HepG2 (cell line): ENCODE measurements around the gene RER1. TPM values are rescaled to one million over a fixed set of nuclear protein-coding genes. Genes with fewer than 3 reads are reported as not detected.

Experiments used
- ASH2L ChIP-seq: fragments of 300-600, 200-600 bp; sonication (generic); IDR thresholded peaks from 2 replicates; pipeline ENCODE4 v1.7.0; 2017; ENCODE audit warnings: low read depth, mild to moderate bottlenecking, moderate library complexity, mixed read lengths, low read length; ENCODE audit not compliant: insufficient read length
- EHMT2 ChIP-seq: fragments of 200-600 bp; sonication (generic); IDR thresholded peaks from 2 replicates; pipeline ENCODE4 v1.7.0; 2017; ENCODE audit warnings: antibody characterized with exemption, low read depth, low read length, borderline replicate concordance
- EZH2 ChIP-seq: conservative IDR thresholded peaks from 2 replicates; pipeline ENCODE4 v1.6.1; 2012; ENCODE audit warnings: mild to moderate bottlenecking, low read depth, low read length, moderate library complexity
- MTA3 ChIP-seq: sonication (generic); formaldehyde crosslinking; IDR thresholded peaks from 2 replicates; pipeline ENCODE4 v1.4.0; 2020; ENCODE audit warnings: missing genetic modification reagents
- NCOA2 ChIP-seq: sonication (generic); formaldehyde crosslinking; IDR thresholded peaks from 2 replicates; pipeline ENCODE4 v1.8.0; 2022; ENCODE audit warnings: inconsistent platforms
- NFKB2 ChIP-seq: sonication (generic); formaldehyde crosslinking; IDR thresholded peaks from 2 replicates; pipeline ENCODE4 v1.4.0; 2020; ENCODE audit warnings: missing genetic modification reagents, borderline replicate concordance
- PAXIP1 ChIP-seq: sonication (generic); formaldehyde crosslinking; conservative IDR thresholded peaks from 2 replicates; pipeline ENCODE4 v1.4.0; 2020; ENCODE audit warnings: mild to moderate bottlenecking, missing genetic modification reagents, moderate library complexity
- PHF5A ChIP-seq: IDR thresholded peaks from one replicate; pipeline ENCODE4 v1.6.1; 2018; ENCODE audit warnings: low read depth, missing genetic modification reagents; ENCODE audit not compliant: unreplicated experiment
- RBM22 ChIP-seq: fragments of 200-400 bp; formaldehyde crosslinking; optimal IDR thresholded peaks from 2 replicates; pipeline ENCODE3; 2017; ENCODE audit warnings: mild to moderate bottlenecking, low read length, moderate library complexity
- SCMH1 ChIP-seq: sonication (generic); formaldehyde crosslinking; IDR thresholded peaks from 2 replicates; pipeline ENCODE4 v1.9.0; 2021; ENCODE audit warnings: missing genetic modification reagents, mild to moderate bottlenecking, borderline replicate concordance
- TRIM22 ChIP-seq: fragments of 450-650 bp; IDR thresholded peaks from 2 replicates; pipeline ENCODE4 v1.6.1; 2017
- U2AF1 ChIP-seq: fragments of 200-400 bp; formaldehyde crosslinking; optimal IDR thresholded peaks from 2 replicates; pipeline ENCODE3; 2017; ENCODE audit warnings: mild to moderate bottlenecking, low read depth, low read length
- ZBTB26 ChIP-seq: IDR thresholded peaks from 2 replicates; pipeline ENCODE4 v1.6.1; 2016; ENCODE audit warnings: missing compliant biosample characterization, missing genetic modification reagents, borderline replicate concordance
- ZNF496 ChIP-seq: sonication (generic); formaldehyde crosslinking; IDR thresholded peaks from 2 replicates; pipeline ENCODE4 v1.8.1; 2023; ENCODE audit warnings: mild to moderate bottlenecking, moderate library complexity, missing genetic modification reagents; ENCODE audit not compliant: insufficient replicate concordance
- ZNF549 ChIP-seq: sonication (generic); formaldehyde crosslinking; IDR thresholded peaks from 2 replicates; pipeline ENCODE4 v1.5.0; 2020; ENCODE audit warnings: missing genetic modification reagents
- ZNF644 ChIP-seq: IDR thresholded peaks from 2 replicates; pipeline ENCODE4 v1.6.1; 2016; ENCODE audit warnings: low read depth
- ZNF652 ChIP-seq: IDR thresholded peaks from 2 replicates; pipeline ENCODE4 v1.6.1; 2016; ENCODE audit warnings: low read depth, borderline replicate concordance
- ZNF768 ChIP-seq: sonication (generic); formaldehyde crosslinking; IDR thresholded peaks from 2 replicates; pipeline ENCODE4 v1.4.0; 2020; ENCODE audit warnings: missing genetic modification reagents
- ZNF776 ChIP-seq: sonication (generic); formaldehyde crosslinking; IDR thresholded peaks from 2 replicates; pipeline ENCODE4 v1.4.0; 2020; ENCODE audit warnings: mild to moderate bottlenecking, missing genetic modification reagents
- ZNF784 ChIP-seq: sonication (generic); formaldehyde crosslinking; IDR thresholded peaks from 2 replicates; pipeline ENCODE4 v1.5.1; 2020; ENCODE audit warnings: missing genetic modification reagents, mild to moderate bottlenecking, borderline replicate concordance
- ZNF800 ChIP-seq: sonication (generic); formaldehyde crosslinking; IDR thresholded peaks from 2 replicates; pipeline ENCODE4 v1.4.0; 2020; ENCODE audit warnings: missing genetic modification reagents
- ZNF841 ChIP-seq: sonication (generic); formaldehyde crosslinking; IDR thresholded peaks from 2 replicates; pipeline ENCODE4 v1.8.1; 2023; ENCODE audit warnings: missing genetic modification reagents, borderline replicate concordance
- polyA plus RNA-seq, 8 experiments: library from polyadenylated mRNA; depleted of rRNA in 3 of 8; stranded (reverse) in 7 of 8; unstranded in 1 of 8; fragments of >200 nt; fragmentation: Illumina TruSeq in 4 of 8; extraction: Trizol in 4 of 8; gene quantifications; 2 replicates each; pipeline versions ENCODE4 v1.2.1 to v1.2.3, GENCODE V29; 2011 to 2016; ENCODE audit warnings: low read depth in 4 of 8, missing spikeins in 1 of 8, mixed read lengths in 1 of 8; ENCODE audit not compliant: insufficient read depth in 1 of 8
- total RNA-seq, 5 experiments: library from RNA; depleted of rRNA; stranded (reverse); fragments of >200 nt; fragmentation: Illumina TruSeq; extraction: Trizol; gene quantifications; 2 replicates each; pipeline ENCODE4 v1.2.3, GENCODE V29; 2016; ENCODE audit warnings: low read depth in 1 of 5

The RER1 gene
- total and polyA plus RNA-seq, 2 of the 13 experiments (the other 11 are each of a cell fraction or from before 2014, with no cell fraction given) = 128 to 164 TPM

GRCh38 chr1:2384130-2384860, 7.3 kb upstream of the RER1 start (continued):
- peak; percentile 59; the same call in 1 of the 2 replicates for TF ChIP-seq ZNF800 (CRISPR knock-in tag)
- TF ChIP-seq ZNF841 = no peak
- TF ChIP-seq NCOA2 = no peak
- no peak for TF ChIP-seq RBM22
- TF ChIP-seq ZNF776 (CRISPR knock-in tag) = no peak
- no peak for TF ChIP-seq EHMT2
- TF ChIP-seq ZNF549 (CRISPR knock-in tag) = no peak
- no peak for TF ChIP-seq EZH2
- TF ChIP-seq NFKB2 (CRISPR knock-in tag) = no peak
- no peak for TF ChIP-seq ZNF784
- no peak for TF ChIP-seq PHF5A
- TF ChIP-seq ZNF768 = no peak
- TF ChIP-seq ZNF652 (CRISPR knock-in tag) = no peak
- TF ChIP-seq ZNF644 (CRISPR knock-in tag) = no peak
- no peak for TF ChIP-seq MTA3
- TF ChIP-seq PAXIP1 (CRISPR knock-in tag) = peak; percentile 62
- TF ChIP-seq TRIM22 = no peak
- no peak for TF ChIP-seq SCMH1 (CRISPR knock-in tag)
- no peak for TF ChIP-seq ASH2L
- no peak for TF ChIP-seq ZBTB26
- no peak for TF ChIP-seq U2AF1
- no peak for TF ChIP-seq ZNF496
